MM.1S (cell line): Measurements from ENCODE around the gene HDLBP.

Experiments
- DNase-seq: peaks from one replicate; pipeline ENCODE4 v3.0.0-alpha.2; 2015
- H2AFZ ChIP-seq: fragments of 300-600 bp; sonication (generic); 2 replicates; pipeline ENCODE4 v1.6.0; 2016; ENCODE audit warnings: antibody characterized with exemption, low read length
- H3F3A ChIP-seq: fragments of 300-600 bp; sonication (generic); 2 replicates; pipeline ENCODE4 v1.6.1; 2016; ENCODE audit warnings: mild to moderate bottlenecking, antibody characterized with exemption, low read length, moderate library complexity, mixed read lengths; ENCODE audit not compliant: insufficient read depth
- H3K27ac ChIP-seq: fragments of 300-600 bp; sonication (generic); 2 replicates; pipeline ENCODE4 v1.5.1; 2016; ENCODE audit warnings: mild to moderate bottlenecking, low read length
- H3K27me3 ChIP-seq: fragments of 300-600 bp; sonication (generic); replicated peaks from 2 replicates; pipeline ENCODE4 v1.6.0; 2016; ENCODE audit warnings: low read length; ENCODE audit not compliant: insufficient read depth
- H3K36me3 ChIP-seq: fragments of 300-600 bp; sonication (generic); replicated peaks from 2 replicates; pipeline ENCODE4 v1.6.1; 2016; ENCODE audit warnings: mild to moderate bottlenecking, low read length, mixed read lengths; ENCODE audit not compliant: insufficient read depth
- H3K4me1 ChIP-seq: fragments of 300-600 bp; sonication (generic); 2 replicates; pipeline ENCODE4 v1.6.1; 2016; ENCODE audit warnings: low read length, mixed read lengths
- H3K4me2 ChIP-seq: fragments of 300-600 bp; sonication (generic); 2 replicates; pipeline ENCODE4 v1.6.0; 2016; ENCODE audit warnings: low read depth, low read length
- H3K4me3 ChIP-seq: fragments of 300-600 bp; sonication (generic); 2 replicates; pipeline ENCODE4 v1.5.1; 2016; ENCODE audit warnings: low read length, mixed read lengths
- H3K79me2 ChIP-seq: fragments of 300-600 bp; sonication (generic); 2 replicates; pipeline ENCODE4 v1.6.1; 2016; ENCODE audit warnings: mixed run types, low read length, mixed read lengths
- H3K9ac ChIP-seq: fragments of 300-600 bp; sonication (generic); 2 replicates; pipeline ENCODE4 v1.6.1; 2016; ENCODE audit warnings: low read length, mixed read lengths
- H3K9me2 ChIP-seq: fragments of 300-600 bp; sonication (generic); replicated peaks from 2 replicates; pipeline ENCODE4 v1.6.1; 2016; ENCODE audit warnings: mild to moderate bottlenecking, low read length, mixed read lengths; ENCODE audit not compliant: insufficient read depth
- H3K9me3 ChIP-seq: fragments of 300-600 bp; sonication (generic); replicated peaks from 2 replicates; pipeline ENCODE4 v1.6.1; 2016; ENCODE audit warnings: mild to moderate bottlenecking, low read length, mixed read lengths; ENCODE audit not compliant: insufficient read depth
- H4K20me1 ChIP-seq: fragments of 300-600 bp; sonication (generic); 2 replicates; pipeline ENCODE4 v1.6.1; 2016; ENCODE audit warnings: mild to moderate bottlenecking, low read length, moderate library complexity, mixed read lengths; ENCODE audit not compliant: insufficient read depth
- EZH2 ChIP-seq: fragments of 300-600 bp; sonication (generic); optimal IDR thresholded peaks from 2 replicates; pipeline ENCODE3; 2017; ENCODE audit warnings: low read depth, mild to moderate bottlenecking, antibody characterized with exemption, low read length, mixed read lengths
- EZH2phosphoT487 ChIP-seq: fragments of 300-600 bp; sonication (generic); IDR thresholded peaks from 2 replicates; pipeline ENCODE4 v1.6.1; 2018; ENCODE audit warnings: antibody characterized with exemption, low read length
- TF ChIP-seq, protein P1 (sequence below): fragments of 300-600 bp; sonication (generic); IDR thresholded peaks from 2 replicates; pipeline ENCODE4 v1.5.1; 2016; ENCODE audit warnings: antibody characterized with exemption, low read length, mixed read lengths

Gene HDLBP

DNA sequence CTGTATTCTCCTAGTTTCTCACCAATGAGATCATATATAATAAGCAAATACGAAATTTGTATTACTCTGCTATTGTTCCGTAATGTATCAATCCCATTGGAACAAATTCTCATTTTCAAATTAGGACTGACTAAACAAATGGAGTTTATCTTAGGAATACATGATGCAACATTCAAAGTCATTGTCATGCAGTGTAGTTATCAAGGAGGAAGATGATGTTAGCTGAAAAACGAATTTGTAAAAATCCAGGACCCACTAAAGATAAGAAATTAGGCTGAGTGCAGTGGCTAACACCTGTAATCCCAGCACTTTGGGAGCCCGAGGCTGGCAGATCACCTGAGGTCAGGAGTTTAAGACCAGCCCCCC, 15.1 kb upstream of the HDLBP start:
- TF ChIP-seq, protein P1, sequence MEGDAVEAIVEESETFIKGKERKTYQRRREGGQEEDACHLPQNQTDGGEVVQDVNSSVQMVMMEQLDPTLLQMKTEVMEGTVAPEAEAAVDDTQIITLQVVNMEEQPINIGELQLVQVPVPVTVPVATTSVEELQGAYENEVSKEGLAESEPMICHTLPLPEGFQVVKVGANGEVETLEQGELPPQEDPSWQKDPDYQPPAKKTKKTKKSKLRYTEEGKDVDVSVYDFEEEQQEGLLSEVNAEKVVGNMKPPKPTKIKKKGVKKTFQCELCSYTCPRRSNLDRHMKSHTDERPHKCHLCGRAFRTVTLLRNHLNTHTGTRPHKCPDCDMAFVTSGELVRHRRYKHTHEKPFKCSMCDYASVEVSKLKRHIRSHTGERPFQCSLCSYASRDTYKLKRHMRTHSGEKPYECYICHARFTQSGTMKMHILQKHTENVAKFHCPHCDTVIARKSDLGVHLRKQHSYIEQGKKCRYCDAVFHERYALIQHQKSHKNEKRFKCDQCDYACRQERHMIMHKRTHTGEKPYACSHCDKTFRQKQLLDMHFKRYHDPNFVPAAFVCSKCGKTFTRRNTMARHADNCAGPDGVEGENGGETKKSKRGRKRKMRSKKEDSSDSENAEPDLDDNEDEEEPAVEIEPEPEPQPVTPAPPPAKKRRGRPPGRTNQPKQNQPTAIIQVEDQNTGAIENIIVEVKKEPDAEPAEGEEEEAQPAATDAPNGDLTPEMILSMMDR, result no peak
- TF ChIP-seq EZH2 (no peak), EZH2phosphoT487 (no peak)
- H3K9me2 ChIP-seq, result no peaks in the 10 kb centered on the region
- H2AFZ ChIP-seq, result no peak overlapping the region
- H3K27ac ChIP-seq, result no peak overlapping the region
- H3K79me2 ChIP-seq, result peaks cover 16% of the 10 kb centered on the region; the same call in 1 of the 2 replicates
- peaks cover 14% of the 10 kb centered on the region for H3K4me1 ChIP-seq
- H3K9ac ChIP-seq, result no peak overlapping the region
- H3K4me2 ChIP-seq, result no peak overlapping the region
- H4K20me1 ChIP-seq, result no peaks in the 10 kb centered on the region
- no peak overlapping the region for H3K4me3 ChIP-seq
- no peaks in the 10 kb centered on the region for H3K9me3 ChIP-seq
- H3K27me3 ChIP-seq, result no peaks in the 10 kb centered on the region
- no peaks in the 10 kb centered on the region; the same call in 1 of the 2 replicates for H3K36me3 ChIP-seq
- no peak for DNase-seq
- H3F3A ChIP-seq, result peaks cover 10% of the 10 kb centered on the region

DNA sequence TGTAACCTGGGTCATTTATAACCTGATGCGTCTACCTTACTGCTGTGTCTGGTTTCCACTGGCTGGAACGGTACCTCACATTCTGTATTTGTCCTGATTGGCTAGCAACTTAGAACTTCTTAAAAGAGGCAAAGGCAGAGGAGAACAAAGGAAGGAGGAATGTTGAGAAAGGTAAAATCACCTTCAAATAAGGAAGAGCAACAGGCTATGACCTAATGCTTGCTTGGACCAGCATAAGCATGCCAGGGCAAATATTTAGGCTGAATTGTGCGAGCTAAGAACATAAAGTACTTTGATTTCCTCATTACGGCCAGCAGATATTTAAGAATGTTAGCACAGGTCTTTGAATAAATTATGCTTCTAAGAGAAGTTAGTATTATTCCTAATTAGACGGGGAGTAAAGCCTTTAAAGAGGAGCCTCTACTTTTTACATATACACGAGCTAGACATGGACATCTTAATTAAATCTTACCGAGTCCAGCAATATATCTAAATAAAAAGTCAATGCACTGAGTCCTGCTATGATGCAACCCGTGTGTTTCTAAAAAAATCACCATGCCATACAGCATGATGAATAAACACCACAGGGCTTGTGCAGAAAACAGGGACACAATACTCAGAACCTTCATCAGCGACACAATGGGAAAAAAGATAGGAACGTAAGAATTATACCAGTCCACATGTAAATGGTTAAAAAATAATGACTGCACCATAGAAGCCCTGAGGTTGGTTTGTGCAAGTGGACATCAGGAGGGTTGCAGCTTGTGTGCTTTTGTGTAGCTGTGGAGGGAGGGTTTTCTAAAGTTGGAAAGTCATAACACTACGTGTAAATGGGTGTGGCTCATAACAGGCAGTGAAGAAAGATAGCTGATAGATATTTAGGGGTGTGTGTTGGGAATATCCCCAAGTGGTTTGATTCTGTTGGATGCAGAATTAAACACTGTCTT, 14.5 kb upstream of the HDLBP start:
- Histone ChIP-seq H3K4me3 (no peak overlapping the region), H3K9me2 (no peaks in the 10 kb centered on the region), H3K9me3 (no peaks in the 10 kb centered on the region), H3K9ac (no peak overlapping the region), H3F3A (peaks cover 4% of the 10 kb centered on the region; the same call in 1 of the 2 replicates), H3K4me1 (peaks cover 8% of the 10 kb centered on the region), H4K20me1 (no peaks in the 10 kb centered on the region), H3K4me2 (no peak overlapping the region), H3K79me2 (peaks cover 20% of the 10 kb centered on the region), H3K36me3 (no peaks in the 10 kb centered on the region; the same call in 1 of the 2 replicates), H2AFZ (no peak overlapping the region), H3K27ac (no peak overlapping the region), H3K27me3 (no peaks in the 10 kb centered on the region)
- DNase-seq, result no peak
- TF ChIP-seq, protein P1, result no peak
- no peak for TF ChIP-seq EZH2
- no peak for TF ChIP-seq EZH2phosphoT487

DNA sequence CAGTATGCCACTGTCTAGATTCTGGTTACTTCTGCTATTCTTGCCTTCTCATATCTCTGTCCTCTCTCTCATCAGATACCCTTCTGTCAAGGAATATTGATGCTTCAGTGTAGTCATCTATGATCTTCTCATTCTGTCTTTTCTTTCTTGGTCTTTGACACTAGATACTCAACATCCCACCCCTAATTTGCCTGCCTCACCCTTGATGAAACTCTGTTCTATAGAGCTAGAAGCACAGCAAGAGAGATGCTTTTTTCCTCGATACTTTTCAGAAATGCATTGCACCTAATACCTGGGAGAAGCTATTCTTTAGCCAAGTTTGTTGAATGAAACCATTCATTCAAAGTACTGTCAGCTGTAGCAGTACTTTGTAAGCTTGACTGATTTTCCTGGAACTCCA, 9.8 kb upstream of the HDLBP start:
- H3K4me1 ChIP-seq, result no peaks in the 10 kb centered on the region
- H2AFZ ChIP-seq, result no peak overlapping the region
- no peaks in the 10 kb centered on the region for H3K27me3 ChIP-seq
- H3K4me2 ChIP-seq, result no peak overlapping the region
- no peaks in the 10 kb centered on the region for H3K9me3 ChIP-seq
- no peak overlapping the region for H3K27ac ChIP-seq
- TF ChIP-seq, protein P1, result no peak
- TF ChIP-seq EZH2, result no peak
- TF ChIP-seq EZH2phosphoT487, result no peak
- H3K9ac ChIP-seq, result no peak overlapping the region
- H3K79me2 ChIP-seq, result peaks cover 60% of the 10 kb centered on the region
- no peaks in the 10 kb centered on the region for H3F3A ChIP-seq
- H4K20me1 ChIP-seq, result no peaks in the 10 kb centered on the region; the same call in 1 of the 2 replicates
- no peak overlapping the region for H3K4me3 ChIP-seq
- H3K36me3 ChIP-seq, result peaks cover 3% of the 10 kb centered on the region; the same call in 1 of the 2 replicates
- DNase-seq, result no peak
- no peaks in the 10 kb centered on the region for H3K9me2 ChIP-seq
